K562 (cell line): ENCODE results near the gene IL9. TPM values are rescaled to one million over a fixed set of nuclear protein-coding genes. Genes with fewer than 3 reads are reported as not detected.

Experiments used
- ARID1B ChIP-seq: fragments of 450-650 bp; IDR thresholded peaks from 2 replicates; pipeline ENCODE4 v1.6.1; 2016; ENCODE audit warnings: antibody characterized with exemption, mild to moderate bottlenecking, inconsistent platforms
- ARID2 ChIP-seq: fragments of 450-650 bp; IDR thresholded peaks from 2 replicates; pipeline ENCODE4 v1.6.1; 2017; ENCODE audit warnings: antibody characterized with exemption, mild to moderate bottlenecking
- ARID3B ChIP-seq: fragments of 250-450 bp; sonication (Bioruptor Pico); IDR thresholded peaks from 2 replicates; pipeline ENCODE4 v1.4.0; 2020; ENCODE audit warnings: borderline replicate concordance
- FOXP4 ChIP-seq: sonication (generic); formaldehyde crosslinking; IDR thresholded peaks from 2 replicates; pipeline ENCODE4 v1.8.0; 2022; ENCODE audit warnings: mild to moderate bottlenecking, missing genetic modification reagents, borderline replicate concordance
- MAZ ChIP-seq, 2 experiments: fragments of 450-650 bp in 1 of 2; sonication (generic) in 1 of 2; formaldehyde crosslinking; IDR thresholded peaks in 1 of 2; conservative IDR thresholded peaks in 1 of 2; 2 replicates each; pipeline versions ENCODE4 v1.4.0 to v1.5.0; 2020; ENCODE audit warnings: mild to moderate bottlenecking in 1 of 2, missing genetic modification reagents in 1 of 2
- MEIS2 ChIP-seq: fragments of 450-650 bp; IDR thresholded peaks from 2 replicates; pipeline ENCODE4 v1.6.1; 2014; ENCODE audit warnings: mild to moderate bottlenecking; ENCODE audit not compliant: partially characterized antibody
- PHF8 ChIP-seq: fragments of 200-600 bp; sonication (generic); IDR thresholded peaks from 2 replicates; pipeline ENCODE4 v1.6.1; 2012; ENCODE audit warnings: mixed run types, mild to moderate bottlenecking, inconsistent platforms, low read length, moderate library complexity, borderline replicate concordance
- RFX7 ChIP-seq: fragments of 250-450 bp; sonication (Bioruptor Pico); IDR thresholded peaks from 2 replicates; pipeline ENCODE4 v1.5.1; 2021; ENCODE audit warnings: mild to moderate bottlenecking
- VEZF1 ChIP-seq: fragments of 200-800 bp; sonication (Bioruptor generic); IDR thresholded peaks from 2 replicates; pipeline ENCODE4 v1.6.1; 2017; ENCODE audit warnings: missing genetic modification characterization, missing compliant biosample characterization
- polyA plus RNA-seq, 8 experiments: library from polyadenylated mRNA; depleted of rRNA in 4 of 8; stranded (reverse) in 5 of 8; unstranded in 3 of 8; fragments of >200 nt; fragmentation: Nextera tagmentation in 2 of 8; fragmentation: Illumina TruSeq in 1 of 8; extraction: Ambion mirVana in 2 of 8; extraction: Trizol in 1 of 8; gene quantifications; 2 replicates each; pipeline versions ENCODE4 v1.2.1 to v1.2.3, GENCODE V29; 2011 to 2014; ENCODE audit warnings: inconsistent platforms in 1 of 8, missing spikeins in 1 of 8
- total RNA-seq, 7 experiments: library from RNA; depleted of rRNA in 6 of 7; stranded (reverse); fragments of >200 nt in 6 of 7; fragmentation: Illumina TruSeq in 2 of 7; extraction: Trizol in 2 of 7; gene quantifications; 2 replicates each; pipeline versions ENCODE4 v1.2.1 to v1.2.3, GENCODE V29; 2011 to 2021; ENCODE audit warnings: low replicate concordance in 1 of 7

Gene IL9
- total and polyA plus RNA-seq, 9 of the 15 experiments (the other 6 are each of a cell fraction or from before 2014, with no cell fraction given), result not detected

GRCh38 chr5:135894789-135895188, 852 bp downstream of the IL9 start (continued):
- no peak for TF ChIP-seq ARID3B (CRISPR knock-in tag)
- TF ChIP-seq VEZF1 (CRISPR knock-in tag), result peak; percentile 88
- no peak for TF ChIP-seq PHF8
- TF ChIP-seq MAZ (CRISPR knock-in tag; conservative IDR thresholded peaks at IDR 0.05 in 1 of 2, IDR thresholded peaks at IDR 0.05 in 1 of 2), result peak; percentile 36 to 38; a peak in 1 of 4 replicates
- no peak for TF ChIP-seq FOXP4 (CRISPR knock-in tag)
- TF ChIP-seq MEIS2, result peak; percentile 96
- TF ChIP-seq ARID1B, result peak; percentile 49
- no peak for TF ChIP-seq ARID2
- no peak for TF ChIP-seq RFX7 (CRISPR knock-in tag)
- TF ChIP-seq, all 486 proteins: peak for 12
